Measurements from ENCODE around the gene CITED2.

CITED2 gene

GRCh38 chr6:139369568-139370282, 4.7 kb downstream of the CITED2 start (continued):
- no peak for TF ChIP-seq ZBTB10 (tag by site-specific recombination; IDR thresholded peaks at IDR 0.05)
- TF ChIP-seq MZF1 (tag by site-specific recombination; IDR thresholded peaks at IDR 0.05; ENCODE audit: borderline replicate concordance), result no peak
- no peak for TF ChIP-seq ZNF521 (tag by site-specific recombination; IDR thresholded peaks at IDR 0.05)
- TF ChIP-seq ZNF302 (tag by site-specific recombination; IDR thresholded peaks at IDR 0.05; ENCODE audit: low read depth), result no peak
- no peak for TF ChIP-seq ZNF785 (tag by site-specific recombination; IDR thresholded peaks at IDR 0.05)
- TF ChIP-seq ZBTB49 (tag by site-specific recombination; IDR thresholded peaks at IDR 0.05; ENCODE audit: low read depth), result no peak
- no peak for TF ChIP-seq SCRT1 (tag by site-specific recombination; IDR thresholded peaks at IDR 0.05; ENCODE audit: borderline replicate concordance)
- TF ChIP-seq TCF7L2 (IDR thresholded peaks at IDR 0.05; ENCODE audit: borderline replicate concordance, low read depth, low read length), result peak; percentile 60; the same call in 1 of the 2 replicates
- TF ChIP-seq, protein P1, sequence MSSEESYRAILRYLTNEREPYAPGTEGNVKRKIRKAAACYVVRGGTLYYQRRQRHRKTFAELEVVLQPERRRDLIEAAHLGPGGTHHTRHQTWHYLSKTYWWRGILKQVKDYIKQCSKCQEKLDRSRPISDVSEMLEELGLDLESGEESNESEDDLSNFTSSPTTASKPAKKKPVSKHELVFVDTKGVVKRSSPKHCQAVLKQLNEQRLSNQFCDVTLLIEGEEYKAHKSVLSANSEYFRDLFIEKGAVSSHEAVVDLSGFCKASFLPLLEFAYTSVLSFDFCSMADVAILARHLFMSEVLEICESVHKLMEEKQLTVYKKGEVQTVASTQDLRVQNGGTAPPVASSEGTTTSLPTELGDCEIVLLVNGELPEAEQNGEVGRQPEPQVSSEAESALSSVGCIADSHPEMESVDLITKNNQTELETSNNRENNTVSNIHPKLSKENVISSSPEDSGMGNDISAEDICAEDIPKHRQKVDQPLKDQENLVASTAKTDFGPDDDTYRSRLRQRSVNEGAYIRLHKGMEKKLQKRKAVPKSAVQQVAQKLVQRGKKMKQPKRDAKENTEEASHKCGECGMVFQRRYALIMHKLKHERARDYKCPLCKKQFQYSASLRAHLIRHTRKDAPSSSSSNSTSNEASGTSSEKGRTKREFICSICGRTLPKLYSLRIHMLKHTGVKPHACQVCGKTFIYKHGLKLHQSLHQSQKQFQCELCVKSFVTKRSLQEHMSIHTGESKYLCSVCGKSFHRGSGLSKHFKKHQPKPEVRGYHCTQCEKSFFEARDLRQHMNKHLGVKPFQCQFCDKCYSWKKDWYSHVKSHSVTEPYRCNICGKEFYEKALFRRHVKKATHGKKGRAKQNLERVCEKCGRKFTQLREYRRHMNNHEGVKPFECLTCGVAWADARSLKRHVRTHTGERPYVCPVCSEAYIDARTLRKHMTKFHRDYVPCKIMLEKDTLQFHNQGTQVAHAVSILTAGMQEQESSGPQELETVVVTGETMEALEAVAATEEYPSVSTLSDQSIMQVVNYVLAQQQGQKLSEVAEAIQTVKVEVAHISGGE (tag by site-specific recombination; conservative IDR thresholded peaks at IDR 0.05; ENCODE audit: low read depth), result no peak
- TF ChIP-seq, protein P2, sequence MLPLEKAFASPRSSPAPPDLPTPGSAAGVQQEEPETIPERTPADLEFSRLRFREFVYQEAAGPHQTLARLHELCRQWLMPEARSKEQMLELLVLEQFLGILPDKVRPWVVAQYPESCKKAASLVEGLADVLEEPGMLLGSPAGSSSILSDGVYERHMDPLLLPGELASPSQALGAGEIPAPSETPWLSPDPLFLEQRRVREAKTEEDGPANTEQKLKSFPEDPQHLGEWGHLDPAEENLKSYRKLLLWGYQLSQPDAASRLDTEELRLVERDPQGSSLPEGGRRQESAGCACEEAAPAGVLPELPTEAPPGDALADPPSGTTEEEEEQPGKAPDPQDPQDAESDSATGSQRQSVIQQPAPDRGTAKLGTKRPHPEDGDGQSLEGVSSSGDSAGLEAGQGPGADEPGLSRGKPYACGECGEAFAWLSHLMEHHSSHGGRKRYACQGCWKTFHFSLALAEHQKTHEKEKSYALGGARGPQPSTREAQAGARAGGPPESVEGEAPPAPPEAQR (tag by site-specific recombination; IDR thresholded peaks at IDR 0.05), result no peak
- no peak for TF ChIP-seq ZNF223 (tag by site-specific recombination; IDR thresholded peaks at IDR 0.05)
- TF ChIP-seq, protein P3, sequence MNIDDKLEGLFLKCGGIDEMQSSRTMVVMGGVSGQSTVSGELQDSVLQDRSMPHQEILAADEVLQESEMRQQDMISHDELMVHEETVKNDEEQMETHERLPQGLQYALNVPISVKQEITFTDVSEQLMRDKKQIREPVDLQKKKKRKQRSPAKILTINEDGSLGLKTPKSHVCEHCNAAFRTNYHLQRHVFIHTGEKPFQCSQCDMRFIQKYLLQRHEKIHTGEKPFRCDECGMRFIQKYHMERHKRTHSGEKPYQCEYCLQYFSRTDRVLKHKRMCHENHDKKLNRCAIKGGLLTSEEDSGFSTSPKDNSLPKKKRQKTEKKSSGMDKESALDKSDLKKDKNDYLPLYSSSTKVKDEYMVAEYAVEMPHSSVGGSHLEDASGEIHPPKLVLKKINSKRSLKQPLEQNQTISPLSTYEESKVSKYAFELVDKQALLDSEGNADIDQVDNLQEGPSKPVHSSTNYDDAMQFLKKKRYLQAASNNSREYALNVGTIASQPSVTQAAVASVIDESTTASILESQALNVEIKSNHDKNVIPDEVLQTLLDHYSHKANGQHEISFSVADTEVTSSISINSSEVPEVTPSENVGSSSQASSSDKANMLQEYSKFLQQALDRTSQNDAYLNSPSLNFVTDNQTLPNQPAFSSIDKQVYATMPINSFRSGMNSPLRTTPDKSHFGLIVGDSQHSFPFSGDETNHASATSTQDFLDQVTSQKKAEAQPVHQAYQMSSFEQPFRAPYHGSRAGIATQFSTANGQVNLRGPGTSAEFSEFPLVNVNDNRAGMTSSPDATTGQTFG (tag by site-specific recombination; IDR thresholded peaks at IDR 0.05; ENCODE audit: borderline replicate concordance), result no peak
- no peak for TF ChIP-seq ZNF16 (tag by site-specific recombination; IDR thresholded peaks at IDR 0.05; ENCODE audit: low read depth)
- TF ChIP-seq ZNF514 (tag by site-specific recombination; IDR thresholded peaks at IDR 0.05), result no peak
- TF ChIP-seq ZNF121 (tag by site-specific recombination; IDR thresholded peaks at IDR 0.05), result no peak
- TF ChIP-seq ZNF239 (tag by site-specific recombination; IDR thresholded peaks at IDR 0.05), result no peak
- no peak for TF ChIP-seq ZNF10 (tag by site-specific recombination; IDR thresholded peaks at IDR 0.05)
- no peak for TF ChIP-seq ZNF174 (tag by site-specific recombination; IDR thresholded peaks at IDR 0.05)
- no peak for TF ChIP-seq SETDB1 (IDR thresholded peaks at IDR 0.05; ENCODE audit: insufficient read length, low read length)
- TF ChIP-seq, protein P4, sequence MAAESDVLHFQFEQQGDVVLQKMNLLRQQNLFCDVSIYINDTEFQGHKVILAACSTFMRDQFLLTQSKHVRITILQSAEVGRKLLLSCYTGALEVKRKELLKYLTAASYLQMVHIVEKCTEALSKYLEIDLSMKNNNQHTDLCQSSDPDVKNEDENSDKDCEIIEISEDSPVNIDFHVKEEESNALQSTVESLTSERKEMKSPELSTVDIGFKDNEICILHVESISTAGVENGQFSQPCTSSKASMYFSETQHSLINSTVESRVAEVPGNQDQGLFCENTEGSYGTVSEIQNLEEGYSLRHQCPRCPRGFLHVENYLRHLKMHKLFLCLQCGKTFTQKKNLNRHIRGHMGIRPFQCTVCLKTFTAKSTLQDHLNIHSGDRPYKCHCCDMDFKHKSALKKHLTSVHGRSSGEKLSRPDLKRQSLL (tag by site-specific recombination; IDR thresholded peaks at IDR 0.05), result 0 out of 2 replicates have a peak, but pooled peaks have one; percentile 44
- TF ChIP-seq ZSCAN30 (tag by site-specific recombination; IDR thresholded peaks at IDR 0.05), result peak; percentile 46; the same call in 1 of the 2 replicates
- TF ChIP-seq, protein P5, sequence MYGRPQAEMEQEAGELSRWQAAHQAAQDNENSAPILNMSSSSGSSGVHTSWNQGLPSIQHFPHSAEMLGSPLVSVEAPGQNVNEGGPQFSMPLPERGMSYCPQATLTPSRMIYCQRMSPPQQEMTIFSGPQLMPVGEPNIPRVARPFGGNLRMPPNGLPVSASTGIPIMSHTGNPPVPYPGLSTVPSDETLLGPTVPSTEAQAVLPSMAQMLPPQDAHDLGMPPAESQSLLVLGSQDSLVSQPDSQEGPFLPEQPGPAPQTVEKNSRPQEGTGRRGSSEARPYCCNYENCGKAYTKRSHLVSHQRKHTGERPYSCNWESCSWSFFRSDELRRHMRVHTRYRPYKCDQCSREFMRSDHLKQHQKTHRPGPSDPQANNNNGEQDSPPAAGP (tag by site-specific recombination; IDR thresholded peaks at IDR 0.05), result no peak
- no peak for TF ChIP-seq ZNF623 (tag by site-specific recombination; IDR thresholded peaks at IDR 0.05)
